A549 (cell line): ENCODE measurements around the gene SLC39A3.

Source experiments
- CTCF ChIP-seq: fragments of >200 bp; sonication (Bioruptor Twin); formaldehyde crosslinking; IDR thresholded peaks from 3 replicates; pipeline ENCODE4 v1.5.1; 2016
- HDAC2 ChIP-seq: fragments of 200-600 bp; sonication (generic); IDR thresholded peaks from 2 replicates; pipeline ENCODE4 v1.6.1; 2016
- MAX ChIP-seq: IDR thresholded peaks from 2 replicates; pipeline ENCODE4 v1.6.1; 2012
- POLR2A ChIP-seq: IDR thresholded peaks from 2 replicates; pipeline ENCODE4 v1.6.1; 2012; ENCODE audit warnings: mild to moderate bottlenecking, low read length
- POLR2AphosphoS2 ChIP-seq: conservative IDR thresholded peaks from 2 replicates; pipeline ENCODE4 v1.6.1; 2012; ENCODE audit warnings: low read length, improper control_type of control experiment, inconsistent platforms
- RAD21 ChIP-seq, 2 experiments: fragments of >200 bp in 1 of 2; sonication (Bioruptor Twin) in 1 of 2; formaldehyde crosslinking in 1 of 2; IDR thresholded peaks in 1 of 2; conservative IDR thresholded peaks in 1 of 2; 2 replicates in 1 of 2; 3 replicates in 1 of 2; pipeline ENCODE4 v1.6.1; 2012 to 2018; ENCODE audit warnings: inconsistent platforms in 1 of 2

- TF ChIP-seq CTCF (no peak), RAD21 (conservative IDR thresholded peaks at IDR 0.05 in 1 of 2, IDR thresholded peaks at IDR 0.05 in 1 of 2) (no peak), HDAC2 (no peak), POLR2AphosphoS2 (no peak), POLR2A (no peak), MAX (no peak)
These were observed 42.6 kb upstream of the SLC39A3 start for GRCh38 chr19:2782329-2782935.
